GM12878 (cell line): Measurements from ENCODE around the gene ABHD2. TPM values are rescaled to one million over a fixed set of nuclear protein-coding genes. Genes with fewer than 3 reads are reported as not detected.

Experiments used
- ATAC-seq: fragments of 200-7000 bp; cut with Tn5 transposase; 3 replicates; pipeline ENCODE4 v1.9.1; 2020; ENCODE audit warnings: mild to moderate bottlenecking, moderate library complexity
- BruUV-seq: library from RNA; stranded (reverse); fragments of 400-500 nt; replicated peaks from 2 replicates; lab custom pipeline; 2021; lab: Mats Ljungman, UMichigan
- CTCF ChIA-PET: fragments of 300-600 bp; sonication (Branson Sonifier 250); formaldehyde crosslinking; extraction: SDS; loops from one replicate; lab custom pipeline; 2021; ENCODE audit warnings: inconsistent platforms; lab: Yijun Ruan, JAX
- POLR2A ChIA-PET: fragments of 350-600 bp; formaldehyde crosslinking; extraction: SDS; loops from one replicate; lab custom pipeline; 2021; ENCODE audit warnings: inconsistent platforms; lab: Charles Lee
- RAD21 ChIA-PET: fragments of 300-600 bp; sonication (Branson Sonifier 250); formaldehyde crosslinking; loops from one replicate; lab custom pipeline; 2023; ENCODE audit warnings: antibody characterized with exemption; ENCODE audit not compliant: unreplicated experiment; lab: Charles Lee
- SMC1A ChIA-PET: fragments of 300-600 bp; sonication (Branson Sonifier 250); formaldehyde crosslinking; loops from one replicate; lab custom pipeline; 2023; ENCODE audit not compliant: unreplicated experiment, uncharacterized antibody; lab: Charles Lee
- DNase-seq: peaks from one replicate; pipeline ENCODE4 v3.0.0-alpha.2; 2011; ENCODE audit warnings: low read depth, low spot score
- FAIRE-seq: peaks from 3 replicates; lab custom pipeline; 2011; peaks lifted over from hg19 to GRCh38; lab: Jason Lieb, UNC
- H2AFZ ChIP-seq: 2 replicates; pipeline ENCODE4 v1.6.0; 2011; ENCODE audit warnings: low read depth, low read length, control low read depth; ENCODE audit not compliant: control insufficient read depth
- H3K27ac ChIP-seq: 2 replicates; pipeline ENCODE4 v1.5.1; 2011; ENCODE audit warnings: control low read depth; ENCODE audit not compliant: control insufficient read depth, insufficient read depth
- H3K27me3 ChIP-seq, 2 experiments: replicated peaks in 1 of 2; 2 replicates each; pipeline versions ENCODE4 v1.6.0 to v1.6.1; 2011; ENCODE audit warnings: low read length in 1 of 2; ENCODE audit not compliant: control insufficient read depth in 2 of 2, insufficient read depth in 2 of 2
- H3K36me3 ChIP-seq, 2 experiments: 2 replicates each; pipeline ENCODE4 v1.5.1; 2011; ENCODE audit warnings: low read length in 1 of 2; ENCODE audit not compliant: control insufficient read depth in 2 of 2, insufficient read depth in 2 of 2
- H3K4me1 ChIP-seq: 2 replicates; pipeline ENCODE4 v1.6.1; 2011; ENCODE audit warnings: mild to moderate bottlenecking, low read length, moderate library complexity, mixed read lengths; ENCODE audit not compliant: control insufficient read depth, insufficient read depth
- H3K4me2 ChIP-seq: 2 replicates; pipeline ENCODE4 v1.6.0; 2011; ENCODE audit warnings: control low read depth; ENCODE audit not compliant: control insufficient read depth, insufficient read depth
- H3K4me3 ChIP-seq: fragments of 200-600 bp; sonication (generic); 2 replicates; pipeline ENCODE4 v1.5.1; 2016
- H3K79me2 ChIP-seq: 2 replicates; pipeline ENCODE4 v1.6.0; 2011; ENCODE audit warnings: low read length; ENCODE audit not compliant: control insufficient read depth, insufficient read depth
- H3K9ac ChIP-seq: 2 replicates; pipeline ENCODE4 v1.8.0; 2011; ENCODE audit warnings: low read length, control low read depth, mixed read lengths; ENCODE audit not compliant: control insufficient read depth, insufficient read depth
- H3K9me3 ChIP-seq: replicated peaks from 3 replicates; pipeline ENCODE4 v1.5.1; 2011; ENCODE audit warnings: mild to moderate bottlenecking, low read length; ENCODE audit not compliant: control insufficient read depth, insufficient read depth
- H4K20me1 ChIP-seq: 2 replicates; pipeline ENCODE4 v1.6.0; 2011; ENCODE audit not compliant: control insufficient read depth, insufficient read depth
- BACH1 ChIP-seq: fragments of 450-650 bp; IDR thresholded peaks from 2 replicates; pipeline ENCODE4 v1.6.1; 2017; ENCODE audit warnings: mild to moderate bottlenecking, borderline replicate concordance
- CHD4 ChIP-seq: fragments of 200-600 bp; sonication (generic); IDR thresholded peaks from 2 replicates; pipeline ENCODE4 v1.6.1; 2016; ENCODE audit warnings: mild to moderate bottlenecking
- CREB1 ChIP-seq: IDR thresholded peaks from 2 replicates; pipeline ENCODE4 v1.6.1; 2012; ENCODE audit warnings: low read depth, mild to moderate bottlenecking, inconsistent platforms
- CREM ChIP-seq: IDR thresholded peaks from 2 replicates; pipeline ENCODE4 v1.6.1; 2014; ENCODE audit warnings: antibody characterized with exemption, low read depth
- MYB ChIP-seq: fragments of 150-350 bp; IDR thresholded peaks from 2 replicates; pipeline ENCODE4 v1.6.1; 2014; ENCODE audit warnings: mild to moderate bottlenecking, low read depth, low read length, borderline replicate concordance
- NR2F1 ChIP-seq: fragments of 450-650 bp; conservative IDR thresholded peaks from 2 replicates; pipeline ENCODE4 v1.6.1; 2017; ENCODE audit warnings: mild to moderate bottlenecking
- PAX5 ChIP-seq: IDR thresholded peaks from 2 replicates; pipeline ENCODE4 v1.6.1; 2011; ENCODE audit warnings: low read depth, low read length, borderline replicate concordance
- RELB ChIP-seq: fragments of 450-650 bp; IDR thresholded peaks from 2 replicates; pipeline ENCODE4 v1.6.1; 2017; ENCODE audit warnings: low read depth, mild to moderate bottlenecking, moderate library complexity
- REST ChIP-seq: IDR thresholded peaks from 2 replicates; pipeline ENCODE4 v1.6.1; 2012; ENCODE audit warnings: mild to moderate bottlenecking, low read depth, low read length
- SIN3A ChIP-seq: IDR thresholded peaks from 2 replicates; pipeline ENCODE4 v1.6.1; 2012; ENCODE audit warnings: low read depth, low read length, improper control_type of control experiment
- SREBF1 ChIP-seq: IDR thresholded peaks from 2 replicates; pipeline ENCODE4 v1.6.1; 2012; ENCODE audit warnings: mild to moderate bottlenecking, low read length
- STAT3 ChIP-seq: IDR thresholded peaks from 2 replicates; pipeline ENCODE4 v1.6.1; 2011; ENCODE audit warnings: low read depth, low read length, improper control_type of control experiment
- SUZ12 ChIP-seq: fragments of 200-600 bp; sonication (generic); IDR thresholded peaks from one replicate; pipeline ENCODE4 v1.6.1; 2018; ENCODE audit warnings: antibody characterized with exemption, mild to moderate bottlenecking; ENCODE audit not compliant: unreplicated experiment
- TCF7 ChIP-seq: IDR thresholded peaks from 2 replicates; pipeline ENCODE4 v1.6.1; 2014; ENCODE audit warnings: antibody characterized with exemption, borderline replicate concordance
- ZBTB40 ChIP-seq: fragments of 450-650 bp; IDR thresholded peaks from 2 replicates; pipeline ENCODE4 v1.6.1; 2016; ENCODE audit warnings: mild to moderate bottlenecking, moderate library complexity, borderline replicate concordance
- WGBS: methylation state at CpG from one replicate; pipeline ENCODE4 v1.1.6; 2016; ENCODE audit warnings: low lambda C conversion rate; ENCODE audit not compliant: insufficient replicate concordance, insufficient coverage; ENCODE audit errors: missing lambda C conversion rate; 5-methylcytosine and 5-hydroxymethylcytosine counted together
- in situ Hi-C: fragments of 300-500 bp; cut with MboI; formaldehyde crosslinking; loops from 9 replicates; pipeline ENCODE4 v1.14.3; 2018; ENCODE audit warnings: mixed read lengths
- intact Hi-C: fragments of 100-400 bp; cut with micrococcal nuclease; formaldehyde crosslinking; loops from one replicate; pipeline ENCODE4 v1.14.2; 2022; ENCODE audit not compliant: unreplicated experiment
- polyA plus RNA-seq, 11 experiments: library from polyadenylated mRNA; depleted of rRNA in 4 of 11; unstranded in 6 of 11; stranded (reverse) in 5 of 11; fragments of >200 nt; fragmentation: Nextera tagmentation in 4 of 11; fragmentation: Illumina TruSeq in 1 of 11; extraction: Ambion mirVana in 4 of 11; extraction: Trizol in 1 of 11; gene quantifications; 1 replicate in 1 of 11; 2 replicates in 10 of 11; pipeline versions ENCODE4 v1.2.1 to v1.2.3, GENCODE V29; 2011 to 2016; ENCODE audit warnings: inconsistent platforms in 2 of 11, missing spikeins in 2 of 11, low read depth in 1 of 11
- total RNA-seq, 4 experiments: library from RNA; depleted of rRNA in 3 of 4; stranded (reverse); fragments of >200 nt in 3 of 4; fragmentation: Illumina TruSeq in 1 of 4; extraction: Trizol in 1 of 4; gene quantifications; 2 replicates each; pipeline versions ENCODE4 v1.2.1 to v1.2.3, GENCODE V29; 2013 to 2021

The ABHD2 gene
- total and polyA plus RNA-seq, 10 of the 15 experiments (the other 5 are each of a cell fraction or from before 2014, with no cell fraction given) = 1.2 to 33.6 (median 20.4) TPM

- H3K36me3 ChIP-seq = peaks cover 0 to 7% of the 10 kb centered on the region in 2 experiments; a peak in 2 of 4 replicates
- ChIA-PET SMC1A (interaction anchor here (1.0 to 7.4 kb wide), 10 partner anchors 10 to 130 kb away, joined by 3 to 123 read pairs (median 8); partner anchors contain the start of gene ABHD2), RAD21 (interaction anchor here (0.5 to 4.5 kb wide), 8 partner anchors 9 to 219 kb away, joined by 3 to 72 read pairs (median 10); partner anchors contain the start of gene ABHD2), POLR2A (interaction anchor here (1.7 to 2.9 kb wide), 6 partner anchors 10 to 24 kb away, joined by 8 to 20 read pairs (median 16); partner anchors contain the start of gene ABHD2), CTCF (interaction anchor here (0.6 to 5.8 kb wide), 12 partner anchors 9 to 95 kb away, joined by 3 to 65 read pairs (median 13); partner anchors contain the start of gene ABHD2)
- H4K20me1 ChIP-seq = no peaks in the 10 kb centered on the region
- H3K27me3 ChIP-seq = no peaks in the 10 kb centered on the region
- H3K9me3 ChIP-seq = no peaks in the 10 kb centered on the region
- H3K79me2 ChIP-seq = no peaks in the 10 kb centered on the region
- BruUV-seq = no TSS peak
- 59% methylated on average over 4 of the region's 4 CpGs for WGBS
- FAIRE-seq (no peak), ATAC-seq (peak; percentile 46), DNase-seq (no peak)
- in situ Hi-C loops = no loop called here
- H3K4me3 ChIP-seq = no peak overlapping the region
- H2AFZ ChIP-seq = no peak overlapping the region
- intact Hi-C loops = loop anchor here (2.0 to 5.0 kb wide), 2 partner anchors 21 to 55 kb away; no protein-coding TSS in a partner anchor
- no peak overlapping the region for H3K4me2 ChIP-seq
- no peak overlapping the region for H3K9ac ChIP-seq
- no peak overlapping the region for H3K27ac ChIP-seq
- H3K4me1 ChIP-seq = peaks cover 8% of the 10 kb centered on the region; the same call in 1 of the 2 replicates
- no peak for TF ChIP-seq PAX5
- no peak for TF ChIP-seq MYB
- TF ChIP-seq RELB = no peak
- no peak for TF ChIP-seq STAT3
- no peak for TF ChIP-seq SIN3A
- TF ChIP-seq TCF7 = no peak
- no peak for TF ChIP-seq NR2F1
- no peak for TF ChIP-seq ZBTB40
- no peak for TF ChIP-seq CREM
- TF ChIP-seq SUZ12 = no peak
- TF ChIP-seq SREBF1 = no peak
- TF ChIP-seq CREB1 = no peak
- no peak for TF ChIP-seq REST
- no peak for TF ChIP-seq BACH1
- no peak for TF ChIP-seq CHD4
Observed at GRCh38 chr15:89111961-89112340, 23.7 kb downstream of the ABHD2 start.
